Fibroblast of peridontal ligament (primary cell): ENCODE data around the gene CYP4Z1.
"Not testable (repeated sequence)": the region's sequence is repeated elsewhere in the genome, so short reads cannot be mapped to it uniquely, and the experiment has no call there.

Experiments used
- DNase-seq: peaks from one replicate; pipeline ENCODE4 v3.0.0-alpha.2; 2010; ENCODE audit errors: extremely low read depth

CYP4Z1 gene, protein sequence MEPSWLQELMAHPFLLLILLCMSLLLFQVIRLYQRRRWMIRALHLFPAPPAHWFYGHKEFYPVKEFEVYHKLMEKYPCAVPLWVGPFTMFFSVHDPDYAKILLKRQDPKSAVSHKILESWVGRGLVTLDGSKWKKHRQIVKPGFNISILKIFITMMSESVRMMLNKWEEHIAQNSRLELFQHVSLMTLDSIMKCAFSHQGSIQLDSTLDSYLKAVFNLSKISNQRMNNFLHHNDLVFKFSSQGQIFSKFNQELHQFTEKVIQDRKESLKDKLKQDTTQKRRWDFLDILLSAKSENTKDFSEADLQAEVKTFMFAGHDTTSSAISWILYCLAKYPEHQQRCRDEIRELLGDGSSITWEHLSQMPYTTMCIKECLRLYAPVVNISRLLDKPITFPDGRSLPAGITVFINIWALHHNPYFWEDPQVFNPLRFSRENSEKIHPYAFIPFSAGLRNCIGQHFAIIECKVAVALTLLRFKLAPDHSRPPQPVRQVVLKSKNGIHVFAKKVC

DNA sequence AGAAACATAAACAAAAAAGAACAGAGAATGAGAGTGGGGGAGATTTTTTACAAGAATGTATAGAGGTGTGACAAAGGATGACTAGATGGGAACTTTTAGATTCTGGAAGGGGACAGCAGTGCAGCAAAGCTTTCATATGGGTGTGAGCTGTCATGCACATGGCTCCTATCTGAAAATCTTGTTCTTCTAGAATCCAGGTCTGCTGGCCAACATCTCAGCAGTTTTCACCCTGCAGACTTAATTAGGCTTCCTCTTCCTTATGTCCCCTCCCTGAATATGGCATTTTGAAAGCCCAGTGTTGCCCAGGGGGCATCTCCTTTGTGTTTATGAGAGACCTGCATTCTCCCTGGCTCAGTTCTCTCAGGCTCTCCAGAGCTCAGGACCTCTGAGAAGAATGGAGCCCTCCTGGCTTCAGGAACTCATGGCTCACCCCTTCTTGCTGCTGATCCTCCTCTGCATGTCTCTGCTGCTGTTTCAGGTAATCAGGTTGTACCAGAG is at the start of gene CYP4Z1:
CYP4Z1 (plus strand) TSS at position 135 of the 498 bp plus-strand sequence; CDS start at position 395, 260 bp downstream.
- DNase-seq = no peak

DNA sequence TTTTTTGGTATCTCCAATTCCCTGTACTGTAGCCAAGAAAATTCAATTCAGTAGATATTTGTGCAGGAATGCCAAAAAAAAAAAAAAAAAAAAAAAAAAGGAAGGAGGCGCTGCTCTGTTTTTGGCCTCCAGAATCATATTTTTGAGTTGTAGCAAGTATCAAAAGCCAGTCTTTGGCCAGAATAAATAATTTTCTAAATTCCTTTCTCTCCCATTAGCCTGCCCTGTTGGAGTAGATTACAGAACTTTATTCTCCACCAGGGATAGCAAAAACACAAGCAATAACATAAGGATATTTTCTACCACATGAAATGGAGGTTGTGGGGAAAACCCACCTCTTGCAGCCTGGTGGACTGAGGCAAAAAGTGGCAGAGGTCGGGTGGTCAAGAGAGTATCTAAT is 46.0 kb upstream of the CYP4Z1 start:
- no peak for DNase-seq

DNA sequence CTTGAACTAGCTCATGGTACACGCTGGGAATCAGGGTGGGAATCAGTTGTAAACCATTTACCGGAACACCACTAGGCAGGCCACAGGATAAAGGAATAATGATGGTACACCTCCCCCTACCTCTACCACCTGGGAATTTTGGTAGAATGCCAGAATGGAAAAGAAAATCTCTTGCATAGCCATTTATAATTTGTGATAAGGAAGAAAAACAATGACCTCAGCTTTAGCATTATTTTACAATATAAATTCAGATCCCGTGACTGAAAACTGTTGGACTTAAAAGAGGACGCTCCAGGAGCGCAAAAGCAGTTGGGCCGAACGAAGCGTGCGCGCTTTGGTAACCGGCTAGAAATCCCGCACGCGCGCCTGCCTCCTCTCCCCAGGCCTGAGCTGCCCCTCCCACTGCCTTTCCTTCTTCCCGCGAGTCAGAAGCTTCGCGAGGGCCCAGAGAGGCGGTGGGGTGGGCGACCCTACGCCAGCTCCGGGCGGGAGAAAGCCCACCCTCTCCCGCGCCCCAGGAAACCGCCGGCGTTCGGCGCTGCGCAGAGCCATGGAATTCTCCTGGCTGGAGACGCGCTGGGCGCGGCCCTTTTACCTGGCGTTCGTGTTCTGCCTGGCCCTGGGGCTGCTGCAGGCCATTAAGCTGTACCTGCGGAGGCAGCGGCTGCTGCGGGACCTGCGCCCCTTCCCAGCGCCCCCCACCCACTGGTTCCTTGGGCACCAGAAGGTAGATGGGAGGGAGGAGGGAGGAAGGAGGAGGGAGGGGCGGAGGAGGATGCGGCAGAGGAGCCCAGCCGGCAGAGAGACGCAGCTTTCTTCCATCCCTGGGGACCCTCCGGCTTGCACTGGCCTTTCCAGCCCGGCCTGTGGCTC is 43.5 kb upstream of the CYP4Z1 start, which contains the start of gene CYP4X1:
CYP4X1 (plus strand) TSS at position 402 of the 873 bp plus-strand sequence; CDS start at position 551, 149 bp downstream.
- DNase-seq = no peak

DNA sequence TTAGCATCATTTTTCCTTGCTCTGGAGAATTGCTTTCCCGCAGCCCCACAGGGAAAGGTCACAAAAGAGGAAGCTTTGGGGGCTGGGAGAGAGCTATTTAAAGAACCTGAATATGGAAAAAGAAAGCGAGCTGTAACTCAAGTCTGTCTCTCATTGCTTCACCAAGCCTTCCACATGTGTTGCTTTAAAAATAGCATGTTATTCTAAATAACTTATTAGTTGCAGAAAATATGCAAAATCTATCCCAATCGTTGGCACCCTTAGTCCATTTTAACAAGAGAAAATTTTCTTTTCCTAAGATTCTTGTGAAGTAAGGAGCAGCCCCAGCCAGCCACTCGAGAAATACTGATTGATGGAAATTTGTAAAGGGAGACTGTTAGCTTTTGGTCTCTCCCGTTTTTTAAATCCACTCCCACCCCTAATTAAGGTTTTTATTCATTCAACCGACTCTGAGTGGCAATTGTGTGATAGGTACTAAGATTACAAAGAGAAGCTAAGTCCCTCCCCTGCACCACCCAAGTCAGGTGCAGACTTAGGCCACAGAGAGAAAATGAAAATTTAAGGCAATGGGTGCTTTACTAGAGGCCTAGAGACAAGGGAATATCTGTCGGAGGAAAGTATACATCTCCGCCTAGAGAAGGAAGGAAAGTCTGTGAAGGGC is 42.8 kb upstream of the CYP4Z1 start:
- no peak for DNase-seq

DNA sequence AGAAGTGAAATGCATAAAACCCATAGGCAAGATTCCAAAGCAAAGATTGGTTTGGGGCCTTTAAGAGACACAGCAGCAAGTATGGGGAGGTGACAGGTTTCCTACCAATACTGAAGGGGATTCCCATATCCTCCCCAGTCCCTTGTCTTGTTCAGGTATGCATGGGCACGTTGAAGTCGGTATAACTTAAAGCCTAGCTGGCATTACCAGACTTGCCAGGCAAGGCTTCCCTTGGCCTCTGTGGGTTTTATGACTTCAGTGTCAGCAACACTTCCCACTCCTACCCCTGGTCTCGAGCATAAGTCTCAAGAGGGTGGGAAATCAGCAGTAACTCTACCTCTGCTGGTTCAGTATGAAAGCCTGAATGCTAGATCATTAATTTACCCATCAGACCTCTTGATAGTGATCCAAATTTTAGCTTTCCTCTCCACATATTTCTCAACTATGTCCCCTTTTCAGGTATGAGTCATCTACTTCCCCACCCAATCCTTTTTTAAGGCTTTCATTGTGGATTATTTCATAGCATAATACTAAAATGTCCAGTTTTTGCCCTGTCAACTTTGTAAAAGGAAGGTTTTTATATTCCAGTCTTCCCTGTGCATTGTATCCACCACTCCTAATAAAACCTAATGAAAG is 36.7 kb upstream of the CYP4Z1 start:
- DNase-seq = no peak

DNA sequence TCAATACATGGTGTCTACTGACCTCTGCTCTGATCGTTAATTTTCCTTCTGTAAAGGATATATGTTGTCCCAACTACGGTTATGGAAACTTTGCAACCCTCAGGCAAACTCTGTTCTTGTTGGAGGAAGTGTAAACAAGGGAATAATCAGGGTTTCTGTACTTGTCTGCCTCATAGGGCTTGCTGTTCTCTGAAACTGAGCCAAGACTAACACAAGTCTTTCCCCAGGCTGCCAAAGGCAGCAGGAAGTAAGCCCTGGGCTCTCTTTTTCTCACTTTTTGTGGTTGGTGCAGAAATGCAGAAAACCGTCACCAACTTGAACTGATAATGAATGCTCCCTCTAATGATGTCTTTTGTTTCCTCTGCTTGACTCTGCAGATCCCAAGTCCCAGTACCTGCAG is 36.0 kb upstream of the CYP4Z1 start:
- no peak for DNase-seq

DNA sequence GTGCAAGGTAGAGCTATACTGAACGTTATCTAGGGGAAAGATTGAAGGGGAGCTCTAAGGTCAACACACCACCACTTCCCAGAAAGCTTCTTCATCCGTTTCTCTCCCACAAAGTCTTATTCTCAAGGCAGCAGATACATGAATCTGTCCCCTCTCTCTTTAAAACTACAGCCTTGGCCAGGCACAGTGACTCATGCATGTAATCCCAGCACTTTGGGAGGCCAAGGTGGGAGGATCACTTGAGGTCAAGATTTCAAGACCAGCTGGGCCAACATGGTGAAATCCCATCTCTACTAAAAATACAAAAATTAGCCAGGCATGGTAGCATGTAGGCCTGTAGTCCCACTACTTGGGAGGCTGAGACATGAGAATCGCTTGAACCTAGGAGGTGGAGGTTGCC is 35.4 kb upstream of the CYP4Z1 start:
- no peak for DNase-seq

DNA sequence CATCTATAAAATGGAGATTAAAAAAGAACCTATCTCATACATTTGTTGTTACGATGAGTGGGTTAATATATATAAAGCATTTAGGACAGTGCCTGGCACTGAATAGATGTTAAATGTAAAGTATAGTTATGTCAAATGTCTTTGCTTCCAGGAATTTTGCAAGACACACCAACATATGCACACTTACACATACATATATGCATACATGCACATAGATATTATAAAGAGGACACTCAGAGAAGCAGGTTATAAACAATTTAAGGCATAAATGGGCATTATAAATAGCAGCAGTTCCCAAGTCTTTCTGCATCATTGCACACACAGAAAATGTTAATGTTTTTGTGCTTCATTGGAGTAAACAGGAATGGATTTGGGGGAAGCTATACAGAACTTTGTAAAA is 30.3 kb upstream of the CYP4Z1 start:
- no peak for DNase-seq

DNA sequence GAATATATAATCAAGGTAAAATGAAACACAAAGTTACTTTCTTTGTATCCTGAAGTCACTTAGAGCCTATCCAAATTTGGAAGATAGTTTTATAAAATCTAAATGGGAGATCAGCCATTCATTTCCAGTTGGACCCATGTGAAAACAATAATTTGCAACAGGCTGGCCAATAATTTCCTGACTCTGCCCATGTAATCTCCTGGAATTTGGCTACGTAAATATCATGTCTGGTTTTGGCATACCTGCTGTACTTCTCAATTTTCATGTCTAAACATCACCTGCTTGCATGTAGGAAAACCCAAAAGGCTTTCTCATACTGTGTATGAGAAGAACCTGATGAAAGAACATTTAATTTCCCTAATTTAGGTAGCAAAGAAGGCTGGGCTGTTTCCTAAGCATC is 7.7 kb upstream of the CYP4Z1 start:
- no peak for DNase-seq

DNA sequence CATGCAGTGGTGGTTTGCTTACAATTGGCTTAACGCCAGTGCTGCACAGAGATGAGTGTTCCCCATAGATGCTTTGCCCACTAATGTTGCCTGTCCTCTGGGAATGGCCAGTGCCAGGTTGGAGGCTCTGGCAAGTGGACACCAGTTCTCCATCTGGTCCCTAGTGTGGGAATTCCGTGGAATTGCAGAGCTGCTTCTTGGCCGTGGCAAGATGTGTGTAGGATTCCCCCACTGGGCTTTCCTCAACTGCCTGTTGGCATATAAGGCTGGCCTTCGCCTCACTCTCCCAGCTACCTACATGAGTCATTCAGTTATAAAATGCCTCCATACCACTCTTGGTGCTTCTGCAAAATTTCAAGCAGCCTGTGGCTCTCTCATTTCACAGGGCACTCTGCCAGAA is 2.0 kb downstream of the CYP4Z1 start:
- DNase-seq = not testable (repeated sequence)

DNA sequence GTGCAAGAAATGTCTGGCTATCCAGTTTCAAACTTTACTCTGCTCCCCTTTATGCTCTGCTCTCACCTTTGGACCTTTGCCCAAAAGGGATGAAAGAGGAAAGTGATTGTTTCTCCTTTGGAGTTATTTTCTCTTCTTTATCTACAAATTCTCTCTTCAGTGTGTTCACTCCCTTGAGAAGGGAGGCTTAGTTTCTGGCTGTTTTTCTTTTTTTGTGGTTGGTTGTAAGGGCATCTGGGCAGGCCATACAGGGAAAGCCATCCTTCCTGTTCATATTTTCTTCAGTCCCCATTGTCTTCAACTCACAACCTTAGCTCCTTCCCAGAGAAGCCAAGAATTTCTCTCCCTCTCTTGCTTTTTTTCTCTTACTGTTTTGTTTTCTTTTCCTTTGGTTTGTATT is 2.5 kb downstream of the CYP4Z1 start:
- DNase-seq = not testable (repeated sequence)

DNA sequence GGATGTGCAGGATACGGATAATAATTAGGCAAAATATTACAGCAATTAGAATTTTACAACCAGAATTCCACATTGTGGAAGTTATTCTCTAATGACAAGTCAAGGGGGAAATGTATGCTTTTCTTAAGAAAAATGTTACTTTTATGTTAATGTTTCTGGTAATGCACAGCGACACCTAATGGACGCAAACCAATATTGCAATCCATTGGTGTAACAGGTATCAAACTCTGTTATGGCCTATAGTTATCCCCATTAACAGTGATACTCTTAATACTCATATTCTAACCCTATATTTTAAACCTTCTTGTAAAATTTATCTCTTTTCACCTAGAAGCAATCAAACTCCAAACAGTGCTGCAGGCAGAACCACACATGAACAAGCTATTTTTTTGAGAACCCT is 22.3 kb downstream of the CYP4Z1 start:
- peak; percentile 26 for DNase-seq

DNA sequence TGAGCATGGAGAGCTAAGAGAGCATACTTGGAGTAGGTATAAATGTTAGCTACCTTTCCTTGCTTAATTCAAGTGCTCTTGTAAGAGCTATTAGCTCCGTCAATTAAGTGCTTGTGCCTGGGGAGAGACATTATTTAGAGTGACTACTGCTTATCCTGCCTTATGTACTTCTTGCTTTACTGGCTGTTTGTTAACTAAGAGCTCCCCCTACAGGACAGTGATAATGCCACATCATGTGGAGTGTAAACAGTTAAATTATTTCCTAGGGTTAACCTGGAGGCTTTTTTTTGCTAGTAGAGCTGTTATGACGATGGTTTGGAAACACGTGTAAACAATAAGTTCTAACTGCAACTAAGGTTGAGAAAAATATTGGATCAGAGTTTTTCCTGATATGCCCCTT is 24.4 kb downstream of the CYP4Z1 start:
- not testable (repeated sequence) for DNase-seq

DNA sequence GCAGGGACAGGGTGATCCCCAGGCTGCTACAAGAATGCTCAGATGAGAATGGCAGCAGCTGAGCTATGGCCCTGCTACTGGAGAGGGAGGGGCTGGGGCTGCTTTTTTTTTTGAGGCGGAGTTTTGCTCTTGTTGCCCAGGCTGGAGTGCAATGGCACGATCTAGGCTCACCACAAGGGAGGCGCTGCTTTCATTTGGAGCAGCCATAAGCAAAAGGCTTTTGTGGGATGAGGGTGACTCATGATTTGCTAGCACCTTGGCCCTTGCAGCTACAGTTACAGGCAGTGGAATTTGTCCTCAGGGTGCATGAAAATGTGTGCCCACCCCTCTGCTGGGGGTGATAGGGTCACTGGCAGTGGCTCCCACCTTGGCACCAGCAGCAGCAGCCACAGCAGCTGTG is 37.8 kb downstream of the CYP4Z1 start:
- DNase-seq = no peak

DNA sequence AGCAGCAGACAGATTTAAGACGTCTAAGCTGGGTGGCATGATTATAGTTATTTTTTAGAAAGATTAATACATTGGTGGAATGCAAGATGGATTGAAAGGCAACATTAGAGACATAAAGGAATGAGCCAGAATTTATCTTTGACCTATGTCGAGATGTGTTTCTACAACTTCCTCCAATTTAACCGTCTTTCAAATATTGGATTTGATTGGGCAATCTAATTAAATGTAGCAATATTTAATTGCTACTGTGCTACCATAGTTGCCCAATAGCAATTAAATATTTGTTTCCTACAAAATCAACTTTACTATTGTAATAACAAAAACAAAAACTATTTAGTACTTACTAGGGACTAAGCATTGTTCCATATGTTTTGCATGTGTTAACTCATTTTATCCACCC is 39.8 kb downstream of the CYP4Z1 start:
- no peak for DNase-seq

DNA sequence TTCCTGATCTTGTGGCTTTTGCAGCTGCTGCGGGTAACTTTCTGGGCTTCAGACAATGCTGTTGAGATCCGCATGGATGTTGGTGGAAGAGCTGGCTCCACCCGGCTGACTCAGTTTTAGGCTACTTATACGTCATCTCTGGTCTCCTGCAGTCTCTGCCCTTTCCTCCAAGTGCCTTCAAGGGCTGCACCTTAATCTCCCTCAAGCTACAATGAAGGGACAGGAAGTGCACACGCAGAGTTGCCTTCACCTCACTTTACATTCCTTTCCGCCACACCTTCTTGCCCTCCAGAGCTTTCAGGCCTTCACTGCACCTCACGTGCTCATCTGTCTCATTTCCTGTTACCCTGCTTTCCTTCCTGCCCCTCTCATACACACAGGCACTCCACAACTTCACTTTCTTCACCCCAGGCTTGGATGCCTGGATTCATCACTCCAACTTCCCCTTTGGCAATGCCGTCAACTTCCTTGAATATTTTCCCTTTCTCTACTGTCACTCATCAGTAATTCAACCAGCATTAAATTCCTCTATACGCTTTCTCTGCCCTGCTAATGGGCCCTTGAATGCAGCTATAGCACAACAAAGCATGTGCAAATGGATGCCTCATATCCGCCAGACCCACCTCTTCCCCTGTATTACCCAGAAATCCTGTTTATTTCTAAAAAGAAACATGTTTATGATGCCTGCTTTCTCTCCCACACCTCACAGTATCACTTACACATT is 41.0 kb downstream of the CYP4Z1 start:
- DNase-seq = not testable (repeated sequence)

DNA sequence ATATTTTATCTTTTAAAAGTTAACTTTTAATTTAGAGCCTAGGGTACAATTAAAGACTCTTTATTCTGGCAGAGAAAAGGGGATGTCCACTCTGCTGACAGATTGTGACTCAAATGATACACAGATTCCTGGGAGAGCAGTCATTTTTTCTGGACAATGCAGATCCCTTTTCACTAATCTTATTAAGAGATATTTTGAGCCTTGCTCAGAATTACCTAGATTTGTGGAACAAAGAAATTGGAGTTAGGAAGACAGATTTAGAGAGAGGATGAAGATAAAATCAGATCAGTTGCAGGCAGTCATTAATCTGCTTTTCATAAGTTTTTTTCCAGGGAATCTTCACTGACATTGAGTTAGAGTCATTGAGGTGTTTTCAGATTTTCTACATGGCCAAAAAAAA is 42.5 kb downstream of the CYP4Z1 start:
- not testable (repeated sequence) for DNase-seq

DNA sequence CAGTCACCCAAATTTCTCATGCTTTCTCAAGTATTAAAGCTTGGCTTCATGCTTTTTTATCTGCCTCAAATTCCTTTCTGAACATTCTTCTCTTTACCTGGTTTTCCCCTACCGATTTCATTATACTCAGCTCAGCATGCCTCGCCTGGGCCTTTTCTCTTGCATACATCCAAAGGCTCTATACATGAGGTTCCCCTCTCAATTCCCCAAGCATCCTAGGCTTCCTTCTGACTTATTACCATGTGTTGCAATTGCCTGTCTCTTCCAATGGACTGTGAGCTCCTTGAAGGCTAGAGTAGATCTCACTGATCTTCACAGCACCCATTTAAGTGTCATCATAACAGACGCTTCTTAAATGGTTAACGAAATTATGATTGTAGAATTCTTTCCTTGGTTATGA is 46.1 kb downstream of the CYP4Z1 start:
- DNase-seq = no peak

DNA sequence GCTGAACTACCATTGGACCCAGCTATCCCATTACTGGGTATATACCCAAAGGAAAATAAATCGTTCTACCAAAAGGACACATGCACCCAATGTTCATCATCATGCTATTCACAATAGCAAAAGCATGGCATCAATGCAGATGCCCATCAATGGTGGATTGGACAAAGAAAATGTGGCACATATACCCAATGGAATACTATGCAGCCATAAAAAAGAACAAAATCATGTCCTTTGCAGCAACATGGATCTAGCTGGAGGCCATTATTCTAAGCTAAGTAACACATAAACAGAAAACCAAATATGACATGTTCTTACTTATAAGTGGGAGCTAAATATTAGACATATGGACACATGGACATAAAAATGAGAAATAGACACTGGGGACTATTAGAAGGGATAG is 54.0 kb downstream of the CYP4Z1 start:
- DNase-seq = not testable (repeated sequence)

DNA sequence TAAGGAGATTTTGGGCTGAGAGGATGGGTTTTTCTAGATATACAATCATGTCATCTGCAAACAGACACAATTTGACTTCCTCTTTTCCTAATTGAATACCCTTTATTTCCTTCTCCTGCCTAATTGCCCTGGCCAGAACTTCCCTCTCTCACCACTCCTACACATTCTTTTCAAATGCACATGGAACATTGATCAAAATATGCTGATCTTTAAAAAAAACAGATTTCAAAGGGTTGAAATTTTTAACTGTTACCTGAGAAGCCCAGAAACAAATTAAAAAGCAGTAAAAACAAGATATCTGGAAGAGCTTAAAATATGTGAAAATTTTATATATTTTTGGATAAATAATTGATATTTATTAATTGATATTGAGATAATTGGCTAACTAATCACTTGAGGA is 57.8 kb downstream of the CYP4Z1 start:
- DNase-seq = not testable (repeated sequence)

DNA sequence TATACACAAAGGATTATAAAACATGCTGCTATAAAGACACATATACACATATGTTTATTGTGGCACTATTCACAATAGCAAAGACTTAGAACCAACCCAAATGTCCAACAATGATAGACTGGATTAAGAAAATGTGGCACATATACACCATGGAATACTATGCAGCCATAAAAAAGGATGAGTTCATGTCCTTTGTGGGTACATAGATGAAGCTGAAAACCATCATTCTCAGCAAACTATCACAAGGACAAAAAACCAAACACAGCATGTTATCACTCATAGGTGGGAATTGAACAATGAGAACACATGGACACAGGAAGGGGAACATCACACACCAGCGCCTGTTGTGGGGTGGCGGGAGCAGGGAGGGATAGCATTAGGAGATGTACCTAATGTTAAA is 60.0 kb downstream of the CYP4Z1 start:
- DNase-seq = not testable (repeated sequence)
